ENCODE data around the gene MAB21L3.

Gene MAB21L3

DNA sequence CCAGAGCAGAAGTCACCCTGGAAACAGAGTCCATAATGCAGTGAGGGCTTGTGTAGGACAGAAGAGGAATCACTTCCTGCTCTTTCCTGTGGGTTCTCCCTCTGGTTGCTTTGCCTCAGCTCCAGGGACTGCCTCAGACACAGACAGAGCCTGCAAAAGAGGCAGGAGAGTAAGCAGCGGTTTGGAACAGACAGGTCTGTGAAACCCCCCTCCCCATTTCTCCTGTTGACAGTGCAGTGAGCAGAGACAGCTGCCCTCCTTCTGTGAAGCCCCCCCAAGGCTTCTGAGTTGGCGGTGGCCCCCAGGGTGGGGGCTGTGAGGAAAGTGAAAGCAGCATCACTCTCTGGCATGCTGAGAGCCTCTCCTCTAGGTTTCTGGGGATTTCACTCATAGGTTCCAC, 53.0 kb downstream of the MAB21L3 start:
- no peak for DNase-seq (ENCODE audit: low read depth in 1 of 2, low spot score in 1 of 2)

DNA sequence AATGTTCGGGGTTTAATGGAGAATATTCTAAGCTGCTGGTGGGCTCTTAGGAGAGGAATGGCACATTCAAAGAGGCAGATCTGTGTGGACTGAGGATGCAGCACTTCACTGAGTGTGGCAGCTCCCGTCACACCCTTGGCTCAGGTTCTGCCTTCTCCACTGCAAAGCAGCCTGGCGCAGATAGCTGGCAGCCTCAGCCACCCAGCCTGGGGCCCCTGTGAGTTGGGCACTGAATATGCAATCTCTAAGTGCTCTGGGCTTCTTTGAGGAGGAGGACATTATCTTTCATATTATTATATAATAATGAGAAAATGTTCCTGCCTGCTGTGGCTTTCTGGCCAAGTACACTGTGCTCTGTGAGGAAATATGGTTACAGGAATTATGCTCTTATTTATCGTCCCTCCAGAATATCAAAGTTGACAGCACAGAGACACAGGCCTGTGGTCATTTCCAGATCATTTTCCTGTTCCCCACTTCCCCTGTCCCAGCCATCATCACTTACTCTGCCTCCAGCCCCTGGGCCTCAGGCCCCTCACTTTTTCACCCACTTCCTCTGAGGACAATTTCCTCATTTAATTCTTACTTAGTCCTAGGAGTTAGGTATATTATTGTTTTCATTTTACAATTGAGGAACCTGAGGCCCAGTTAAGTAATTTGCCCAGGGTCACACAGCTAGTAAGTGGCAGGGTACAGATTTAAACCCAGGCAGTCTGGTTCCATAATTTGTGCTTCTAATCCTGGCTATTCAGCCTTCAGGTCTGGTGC, 53.6 kb downstream of the MAB21L3 start:
- no peak for DNase-seq (ENCODE audit: low read depth in 1 of 2, low spot score in 1 of 2)

DNA sequence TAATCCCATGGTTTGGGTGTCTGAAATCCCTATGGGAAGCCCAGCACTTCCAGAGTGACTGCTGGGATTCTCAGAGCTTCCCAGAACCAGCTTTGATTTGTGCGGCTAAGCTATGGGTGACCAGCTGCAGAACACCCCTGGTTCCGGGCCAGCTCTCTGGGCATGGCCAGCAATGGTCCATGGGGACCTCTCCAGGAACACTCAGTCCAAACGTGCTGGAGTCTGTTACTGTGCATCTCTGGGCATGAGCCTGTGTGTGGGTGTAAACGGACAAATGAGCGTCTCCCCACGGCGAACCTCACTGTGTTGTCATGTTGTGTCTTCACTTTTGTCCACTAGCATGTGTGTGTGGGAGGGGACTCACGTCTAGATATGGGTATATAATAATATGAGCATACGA, 54.4 kb downstream of the MAB21L3 start:
- no peak for DNase-seq (ENCODE audit: low read depth in 1 of 2, low spot score in 1 of 2)

DNA sequence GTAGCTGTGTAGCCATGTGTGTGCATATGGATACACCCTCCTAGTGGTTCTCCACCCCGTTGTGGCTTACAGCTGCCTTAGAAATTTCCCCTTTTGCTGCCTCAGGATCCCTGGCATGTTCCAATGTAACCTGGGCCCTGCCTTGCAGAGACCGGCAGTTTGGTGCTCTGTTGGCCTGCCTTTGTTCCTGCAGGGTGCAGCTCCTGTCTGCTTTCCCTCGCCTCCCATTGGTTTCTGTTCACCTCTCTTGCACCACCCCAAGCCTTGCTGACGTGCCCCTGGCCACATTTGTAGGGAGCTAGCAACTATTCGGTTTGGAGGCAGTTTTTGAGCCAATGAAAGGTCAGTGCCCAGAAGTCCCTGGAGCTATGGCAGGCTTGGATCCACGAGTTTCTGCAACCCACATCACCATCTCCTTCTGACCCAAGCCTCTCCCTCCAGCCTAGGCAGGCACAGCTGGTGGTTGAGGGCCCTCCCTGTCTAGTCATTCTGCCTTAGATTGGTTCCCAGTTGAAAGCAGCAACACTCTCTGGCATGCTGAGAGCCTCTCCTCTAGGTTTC, 54.9 kb downstream of the MAB21L3 start:
- no peak for DNase-seq (ENCODE audit: low read depth in 1 of 2, low spot score in 1 of 2)

DNA sequence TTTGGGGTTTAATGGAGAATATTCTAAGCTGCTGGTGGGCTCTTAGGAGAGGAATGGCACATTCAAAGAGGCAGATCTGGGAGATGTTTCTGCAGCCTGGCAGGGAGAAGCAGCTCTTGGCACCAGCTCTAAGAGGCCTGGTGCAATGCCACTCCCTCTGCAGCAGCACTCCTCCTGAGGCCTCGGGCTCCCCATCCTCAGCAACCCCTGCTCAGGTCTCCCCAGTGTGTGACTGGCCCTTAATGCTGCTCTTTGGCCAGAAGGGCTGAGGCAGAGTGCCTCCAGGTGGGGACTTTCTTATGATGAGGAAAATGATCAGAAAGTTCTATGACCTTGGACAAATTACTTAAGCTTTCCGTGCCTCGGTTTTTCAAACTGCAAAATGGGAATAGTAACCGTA, 55.5 kb downstream of the MAB21L3 start:
- DNase-seq (ENCODE audit: low read depth in 1 of 2, low spot score in 1 of 2): no peak

DNA sequence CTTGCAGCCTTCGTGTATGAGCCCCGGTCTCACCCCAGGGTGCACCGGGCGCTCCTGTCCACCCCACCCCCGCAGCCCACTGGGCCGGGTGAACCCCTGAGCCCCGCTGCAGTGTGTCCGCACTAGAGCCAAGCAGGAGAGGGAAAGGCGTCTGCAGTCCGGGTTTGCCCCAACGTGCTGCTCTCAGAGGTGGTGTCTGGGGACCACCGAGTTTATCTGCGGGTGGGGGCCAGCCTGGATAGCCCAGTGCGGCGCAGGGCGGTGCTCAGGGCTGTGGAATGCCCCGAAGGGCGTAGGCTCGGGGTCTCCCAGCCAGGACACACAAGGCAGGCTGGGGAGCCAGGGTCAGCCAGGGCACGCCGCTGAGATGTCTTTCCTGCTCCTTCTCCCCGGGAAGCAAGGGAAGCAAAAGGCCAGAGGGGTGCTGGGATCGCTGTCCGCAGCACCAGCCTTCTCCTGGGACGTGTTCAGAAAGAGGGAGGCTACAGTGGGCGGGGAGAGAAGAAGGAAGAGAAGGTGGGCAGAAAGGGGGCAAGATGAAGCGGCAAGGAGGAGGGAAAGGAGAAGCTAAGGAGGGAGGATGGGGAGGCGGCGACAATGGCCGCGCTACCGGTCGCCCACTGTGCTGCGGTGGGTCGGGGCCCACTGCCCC, 56.6 kb downstream of the MAB21L3 start:
- no peak for DNase-seq (ENCODE audit: low read depth in 1 of 2, low spot score in 1 of 2)

DNA sequence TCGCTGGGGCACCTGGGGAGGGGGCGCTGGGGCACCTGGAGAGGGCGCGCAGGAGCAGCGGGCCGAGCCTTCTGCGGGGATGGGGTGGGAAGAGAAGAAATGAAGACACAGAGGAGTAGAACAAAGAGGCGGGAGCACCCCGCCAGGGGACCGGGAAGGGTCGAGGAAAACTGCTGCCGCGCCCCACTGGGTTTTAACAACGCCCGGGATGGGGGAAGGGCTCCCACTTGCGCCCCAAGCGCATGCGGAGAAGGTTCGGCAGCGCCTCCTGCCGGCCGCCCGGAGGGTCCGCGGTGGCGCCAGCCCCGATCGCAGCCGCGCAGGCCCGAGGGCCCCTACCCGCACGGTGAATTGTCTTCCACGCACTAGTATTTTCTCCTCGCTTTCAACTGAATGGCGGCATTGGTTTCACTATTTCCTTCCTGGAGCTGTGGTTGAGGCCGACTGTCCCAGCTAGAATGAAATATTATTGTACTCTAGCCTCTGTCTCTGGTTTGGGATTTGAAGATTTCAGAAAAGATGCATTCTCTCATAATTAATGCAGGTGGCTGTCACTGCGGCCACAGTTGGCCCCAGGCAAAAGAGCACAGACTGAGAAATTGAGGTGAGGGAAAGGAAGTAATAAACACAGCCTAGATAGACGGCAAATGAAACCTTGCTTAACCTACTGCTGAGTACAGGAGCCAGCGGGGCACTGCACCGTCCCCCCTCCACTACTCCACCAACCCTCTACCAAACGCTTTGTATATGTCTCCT, 57.3 kb downstream of the MAB21L3 start:
- DNase-seq (ENCODE audit: low read depth in 1 of 2, low spot score in 1 of 2): peak; percentile 70 to 81

DNA sequence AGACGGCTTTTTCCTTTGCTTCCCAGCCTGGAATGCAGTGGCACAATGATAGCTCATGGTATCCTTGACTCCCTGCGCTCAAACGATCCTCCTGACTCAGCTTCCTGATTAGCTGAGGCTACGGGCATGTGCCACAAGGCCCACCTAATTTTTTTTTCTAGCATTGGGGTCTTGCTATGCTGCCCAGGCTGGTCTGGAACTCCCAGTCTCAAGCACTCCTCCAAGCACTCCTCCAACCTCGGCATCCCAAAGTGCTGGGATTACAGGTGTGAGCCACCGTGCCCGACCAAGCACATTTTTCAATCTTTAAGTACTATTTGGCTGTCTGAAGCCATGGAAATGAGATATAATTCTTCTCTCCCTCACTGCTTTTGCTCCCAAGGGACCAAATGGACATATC, 58.7 kb downstream of the MAB21L3 start:
- DNase-seq (ENCODE audit: low read depth in 1 of 2, low spot score in 1 of 2): no peak

DNA sequence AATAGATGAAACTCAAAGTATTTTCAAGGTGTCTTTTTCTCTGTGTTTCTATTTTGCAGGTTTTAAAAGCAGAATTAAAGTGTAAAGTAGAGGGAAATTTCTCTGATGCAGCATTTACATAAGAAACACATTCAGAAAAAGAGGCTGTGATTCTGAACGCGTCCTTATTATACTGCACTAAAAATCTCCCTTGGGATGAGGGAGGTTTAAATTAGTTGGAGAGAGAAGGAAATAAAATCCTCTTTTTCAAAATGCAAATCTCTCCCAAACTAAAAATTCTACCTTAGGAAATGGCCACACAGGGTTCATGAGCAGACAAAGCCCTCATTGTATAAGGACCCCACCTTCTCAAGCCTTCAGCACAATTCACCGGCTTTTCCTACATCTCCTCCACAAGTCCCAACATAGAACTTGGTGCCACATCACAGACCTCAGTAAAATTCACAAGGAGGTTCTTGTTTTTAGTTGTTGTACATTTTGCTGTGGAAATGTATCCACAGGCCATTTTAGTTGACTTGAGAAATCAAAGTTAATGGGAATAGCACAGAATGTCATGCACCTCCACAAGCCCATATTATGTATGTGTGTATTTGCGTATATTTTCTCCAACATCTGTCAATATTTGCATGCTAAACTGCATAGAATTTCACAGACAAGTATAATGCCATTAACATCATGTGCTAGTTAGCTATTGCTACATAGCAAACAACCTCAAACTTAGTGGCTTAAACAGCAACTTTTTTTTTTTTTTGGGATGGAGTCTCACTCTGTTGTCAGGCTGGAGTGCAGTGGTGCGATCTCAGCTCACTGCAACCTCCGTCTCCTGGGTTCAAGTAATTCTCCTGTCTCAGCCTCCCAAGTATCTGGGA, 59.8 kb downstream of the MAB21L3 start:
- no peak for DNase-seq (ENCODE audit: low read depth in 1 of 2, low spot score in 1 of 2)

DNA sequence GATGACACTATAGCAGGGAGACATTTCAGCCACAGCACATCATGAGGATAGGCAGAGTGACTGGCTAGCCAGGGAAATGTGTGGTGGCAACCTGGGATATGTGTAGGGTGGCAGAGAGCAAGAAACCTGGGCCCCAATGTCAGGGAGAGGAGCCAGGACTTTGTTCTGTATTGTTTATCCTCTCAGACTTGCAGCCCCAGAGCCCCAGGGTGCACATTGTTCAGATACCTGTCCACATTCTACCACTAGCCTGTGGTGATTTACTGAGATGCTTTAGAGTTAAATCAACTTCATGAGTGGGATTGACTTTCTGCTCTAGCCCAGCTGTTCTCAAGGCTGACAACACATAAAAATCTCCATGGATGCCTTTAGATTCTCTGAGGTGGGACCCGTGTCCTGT, 61.5 kb downstream of the MAB21L3 start:
- DNase-seq (ENCODE audit: low read depth in 1 of 2, low spot score in 1 of 2): no peak

DNA sequence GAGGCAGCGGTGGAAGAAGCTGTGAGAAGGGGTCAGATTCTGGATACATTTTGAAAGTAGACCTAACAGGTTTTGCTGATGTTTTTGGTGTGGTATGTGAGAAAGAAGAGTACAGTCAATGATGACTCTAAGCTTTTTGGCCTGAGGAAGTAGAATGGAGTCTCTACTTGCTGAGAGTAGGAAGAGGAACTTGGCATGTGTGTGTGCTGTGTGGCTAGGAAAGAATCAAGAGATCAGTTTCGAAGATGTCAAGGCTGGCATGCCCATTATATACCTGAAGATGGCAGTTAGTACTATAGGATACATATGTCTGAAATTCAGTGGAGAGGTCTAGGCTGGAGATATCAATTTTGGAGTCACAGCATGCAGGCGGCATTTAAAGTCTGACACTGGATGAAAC, 64.4 kb downstream of the MAB21L3 start:
- DNase-seq (ENCODE audit: low read depth in 1 of 2, low spot score in 1 of 2): no peak

DNA sequence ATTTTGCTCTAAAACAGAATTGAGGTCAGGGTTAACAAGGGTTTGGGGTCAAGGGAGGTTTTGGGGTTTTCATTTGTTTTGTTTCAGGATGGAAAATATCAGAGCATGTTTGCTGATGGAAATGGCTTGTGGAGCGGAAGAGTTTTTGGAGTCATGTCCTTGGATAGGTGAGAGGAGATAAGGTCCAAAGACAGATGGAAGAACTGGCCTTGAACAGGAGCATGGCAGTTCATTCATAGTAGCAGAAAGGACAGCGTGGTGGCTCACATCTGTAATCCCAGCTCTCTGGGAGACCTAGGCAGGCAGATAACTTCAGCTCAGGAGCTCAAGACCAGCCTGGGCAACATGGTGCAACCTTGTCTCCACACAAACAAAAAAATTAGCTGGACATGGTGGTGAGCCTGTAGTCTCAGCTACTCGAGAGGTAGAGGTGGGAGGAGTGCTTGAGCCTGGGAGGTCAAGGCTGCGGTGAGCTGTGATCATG, 65.1 kb downstream of the MAB21L3 start:
- no peak for DNase-seq (ENCODE audit: low read depth in 1 of 2, low spot score in 1 of 2)

DNA sequence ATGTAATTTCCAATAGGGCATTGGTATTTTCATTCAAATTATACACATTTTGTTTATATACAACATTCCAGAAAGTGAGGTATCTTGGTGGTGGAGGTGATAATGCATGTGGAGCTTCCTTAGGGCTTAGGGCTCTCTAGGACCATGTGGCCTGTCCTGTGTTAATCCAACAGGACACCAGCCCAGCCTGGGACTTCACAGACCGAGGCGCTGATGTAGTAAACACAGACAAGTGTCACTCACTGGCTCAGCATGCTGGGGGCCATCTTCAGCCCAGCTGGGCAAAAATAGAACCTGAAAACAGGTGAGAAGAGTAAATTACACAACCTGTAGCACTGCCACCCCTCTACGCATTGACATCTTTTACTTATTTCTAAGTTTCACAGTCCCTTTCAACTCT, 66.7 kb downstream of the MAB21L3 start:
- no peak for DNase-seq (ENCODE audit: low read depth in 1 of 2, low spot score in 1 of 2)

DNA sequence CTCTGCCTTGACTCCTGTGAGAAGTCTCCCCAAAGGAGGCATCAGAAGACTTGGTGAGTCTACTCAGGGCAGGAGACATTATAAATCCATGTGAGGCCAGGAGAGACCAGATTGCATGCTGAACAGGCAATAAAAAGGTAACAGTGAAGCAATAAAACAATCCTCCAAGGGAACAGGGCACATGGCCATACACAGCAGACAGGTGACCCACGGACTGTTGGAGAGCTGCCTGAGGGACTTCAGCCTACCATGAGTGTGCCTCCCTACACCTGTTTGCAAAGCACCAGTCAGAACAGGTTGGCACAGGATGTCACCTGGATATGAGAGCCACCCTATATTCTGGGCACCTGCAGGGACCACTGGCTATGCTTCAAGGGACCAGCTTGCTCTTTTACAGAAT, 67.6 kb downstream of the MAB21L3 start:
- DNase-seq (ENCODE audit: low read depth in 1 of 2, low spot score in 1 of 2): no peak

DNA sequence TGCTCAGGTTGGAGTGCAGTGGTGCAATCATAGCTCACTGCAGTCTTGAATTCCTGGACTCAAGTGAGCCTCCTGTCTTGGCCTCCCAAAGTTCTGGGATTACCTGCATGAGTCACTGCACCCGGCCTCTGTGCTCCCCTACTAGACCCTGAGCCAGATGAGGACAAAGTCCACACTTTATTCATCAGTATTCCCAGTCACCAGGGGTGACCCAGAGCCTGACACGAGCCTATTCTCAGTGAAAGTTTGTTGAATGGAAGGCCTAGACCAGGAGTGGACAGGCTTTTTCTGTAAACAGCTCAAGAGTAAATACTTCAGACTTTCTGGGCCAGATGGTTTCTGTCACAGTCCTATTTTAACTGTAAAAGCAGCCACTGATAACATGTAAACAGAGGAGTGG, 68.2 kb downstream of the MAB21L3 start:
- no peak for DNase-seq (ENCODE audit: low read depth in 1 of 2, low spot score in 1 of 2)

DNA sequence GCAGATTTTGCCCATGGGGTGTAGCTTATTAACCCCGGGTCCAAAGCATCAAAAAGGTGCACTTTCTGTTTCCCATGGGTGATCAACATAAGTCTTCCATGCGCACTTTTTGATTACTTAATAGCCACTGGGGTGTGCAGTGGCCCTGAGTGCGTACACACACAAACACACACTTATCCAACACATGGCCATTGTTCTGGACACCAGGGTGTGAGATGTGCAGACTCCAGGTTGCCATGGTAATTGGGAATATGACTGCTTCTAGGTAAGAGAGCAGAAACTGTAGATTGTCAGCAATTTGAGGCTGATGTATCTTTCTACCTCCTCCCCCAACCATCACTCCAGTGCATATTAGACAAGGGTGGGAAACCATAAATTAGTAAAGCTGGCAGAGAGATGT, 68.8 kb downstream of the MAB21L3 start:
- DNase-seq (ENCODE audit: low read depth in 1 of 2, low spot score in 1 of 2): no peak

DNA sequence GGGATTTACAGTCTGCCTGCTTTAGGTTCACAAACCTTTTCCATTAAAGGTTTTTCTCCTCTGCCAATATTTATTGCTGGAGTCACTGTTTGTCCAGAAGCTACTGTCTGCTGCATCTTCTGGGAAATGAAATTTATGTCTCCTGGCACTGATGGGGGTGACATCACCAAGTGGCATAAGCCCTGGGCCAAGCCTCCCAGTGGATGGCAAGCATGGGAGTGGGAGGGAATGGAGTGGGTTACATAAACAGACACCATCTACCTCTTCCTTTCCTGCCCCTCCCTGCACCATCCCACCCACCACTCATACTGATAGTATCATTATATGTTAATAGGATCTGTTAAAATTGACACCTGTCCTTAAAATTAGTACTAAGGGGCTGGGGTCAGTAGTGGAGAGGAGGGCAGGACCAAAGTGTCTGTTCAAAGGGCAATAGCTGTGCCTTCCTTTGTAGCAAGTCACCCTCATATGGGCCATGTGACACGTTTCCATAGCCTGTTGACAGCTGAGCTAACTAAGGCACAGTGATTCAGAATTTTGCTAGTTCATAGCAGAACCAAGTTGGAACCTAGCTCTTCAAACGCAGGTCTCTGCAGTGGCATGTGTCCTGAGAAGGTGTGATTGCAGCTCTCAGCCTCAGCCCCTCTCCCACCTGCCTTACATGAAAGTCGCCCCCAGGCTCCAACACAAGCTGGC, 71.0 kb downstream of the MAB21L3 start:
- DNase-seq (ENCODE audit: low read depth in 1 of 2, low spot score in 1 of 2): no peak
